Upper lobe of left lung (tissue), 6 donors: ENCODE data around the gene SRGAP2C. TPM values are rescaled to one million over a fixed set of nuclear protein-coding genes. Genes with fewer than 3 reads are reported as not detected.
"Not testable (repeated sequence)": the region's sequence is repeated elsewhere in the genome, so short reads cannot be mapped to it uniquely, and the experiment has no call there.

Experiments
- ATAC-seq, 2 donors: fragments of 200-7000 bp; cut with Tn5 transposase; one replicate each; pipeline ENCODE4 v1.9.1; 2022; ENCODE audit warnings: mild to moderate bottlenecking in 2 of 2, moderate library complexity in 2 of 2; ENCODE audit not compliant: low FRiP score in 2 of 2
- DNase-seq, 2 donors: peaks; one replicate each; pipeline ENCODE4 v3.0.0-alpha.2; 2019 to 2020
- H3K27ac ChIP-seq, 4 donors: fragments of 200-600 bp; sonication (generic); one replicate each; pipeline ENCODE4 v1.5.1; 2016 to 2019
- H3K27me3 ChIP-seq, 4 donors: fragments of 200-600 bp; sonication (generic); one replicate each; pipeline ENCODE4 v1.5.1; 2017 to 2019
- H3K36me3 ChIP-seq, 4 donors: fragments of 200-600 bp; sonication (generic); one replicate each; pipeline ENCODE4 v1.5.1; 2016 to 2019
- H3K4me1 ChIP-seq, 4 donors: fragments of 200-600 bp; sonication (generic); one replicate each; pipeline ENCODE4 v1.5.1; 2018 to 2019
- H3K4me3 ChIP-seq, 4 donors: fragments of 200-600 bp; sonication (generic); one replicate each; pipeline ENCODE4 v1.5.1; 2017 to 2019; ENCODE audit warnings: mild to moderate bottlenecking in 2 of 4, moderate library complexity in 1 of 4
- H3K9me3 ChIP-seq, 4 donors: fragments of 200-600 bp; sonication (generic); one replicate each; pipeline ENCODE4 v1.5.1; 2018 to 2019
- WGBS, 2 donors: methylation state at CpG; one replicate each; pipeline ENCODE4 v1.1.5; 2017 to 2018; 5-methylcytosine and 5-hydroxymethylcytosine counted together
- total RNA-seq, 6 donors: library from RNA; depleted of rRNA in 4 of 6; stranded (reverse); fragments of >200 nt in 4 of 6; gene quantifications; one replicate each; pipeline versions ENCODE4 v1.1.0 to v1.2.1, GENCODE V29; 2016 to 2021
- donor health status: DM: no; HTN: no; CAD: no; lungs with moderate emphysema.
- donor health status: DM: no; HTN: yes; CAD: no; lungs with severe emphysema.

The SRGAP2C gene
- total RNA-seq, 6 donors from 2014 or later = 16.0 to 37.8 (median 35.8) TPM

DNA sequence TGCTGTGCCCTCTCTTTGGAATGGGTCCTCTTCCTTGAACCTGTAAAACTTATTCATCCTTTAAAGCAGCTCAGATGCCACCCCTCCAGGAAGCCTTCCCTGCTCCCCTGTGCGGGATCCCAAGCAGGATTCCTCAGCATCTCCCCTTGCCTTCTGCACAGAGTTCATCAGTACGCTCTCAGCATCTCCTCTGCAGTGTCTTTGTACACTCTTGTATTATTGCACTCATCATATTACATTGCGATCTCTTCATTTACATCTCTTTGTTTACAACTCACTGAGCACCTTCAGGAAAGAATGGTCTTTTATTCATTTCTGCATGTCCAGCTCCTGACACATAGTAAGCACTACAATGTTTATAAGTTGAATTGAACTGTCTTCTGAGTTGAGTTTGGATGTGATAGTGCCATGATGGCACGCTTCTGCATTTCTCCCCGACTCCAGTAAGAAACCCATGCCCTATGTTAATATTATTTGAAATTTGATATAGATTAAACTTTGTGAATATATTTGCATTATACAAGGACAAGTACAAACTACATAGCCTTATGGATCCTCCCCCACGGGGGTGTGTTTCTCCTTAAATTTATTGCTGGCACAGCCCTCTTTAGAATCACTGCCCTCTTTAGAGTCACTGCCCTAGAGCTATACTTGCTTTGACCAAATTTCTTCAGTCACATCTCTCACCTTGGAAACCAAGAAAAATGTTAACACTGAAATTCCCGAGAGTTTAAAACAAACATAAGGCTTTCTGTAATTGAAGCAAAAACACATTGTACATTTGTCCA, 12.5 kb downstream of the SRGAP2C start:
- WGBS, 2 donors = 90 to 100% methylated on average over 3 of the region's 7 CpGs
- not testable (repeated sequence) for H3K4me3 ChIP-seq, H3K9me3 ChIP-seq, ATAC-seq, H3K4me1 ChIP-seq, DNase-seq, H3K27me3 ChIP-seq, H3K36me3 ChIP-seq, H3K27ac ChIP-seq

DNA sequence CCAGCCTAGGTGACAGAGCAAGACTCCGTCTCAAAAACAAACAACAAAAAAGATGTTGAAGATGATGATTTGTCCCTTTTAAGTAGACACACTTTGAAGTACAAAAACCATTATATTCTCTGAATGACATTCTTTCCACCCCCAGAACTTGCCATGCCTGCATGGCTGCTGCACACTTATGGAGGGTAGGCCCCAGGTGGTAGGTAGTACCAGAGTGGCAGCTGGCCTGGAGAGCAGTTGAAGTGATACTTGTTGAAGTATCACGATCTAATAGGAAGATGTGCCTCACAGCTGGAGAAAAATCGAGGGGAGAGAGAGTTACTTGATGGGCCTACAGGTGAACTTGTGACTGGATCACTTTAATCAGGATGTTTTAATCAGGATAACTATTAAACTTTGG, 15.0 kb downstream of the SRGAP2C start:
- ATAC-seq, H3K4me3 ChIP-seq, H3K4me1 ChIP-seq, H3K36me3 ChIP-seq, H3K9me3 ChIP-seq, H3K27me3 ChIP-seq, DNase-seq, H3K27ac ChIP-seq: not testable (repeated sequence)
- WGBS, 2 donors = 100% methylated on average over 1 of the region's 3 CpGs

DNA sequence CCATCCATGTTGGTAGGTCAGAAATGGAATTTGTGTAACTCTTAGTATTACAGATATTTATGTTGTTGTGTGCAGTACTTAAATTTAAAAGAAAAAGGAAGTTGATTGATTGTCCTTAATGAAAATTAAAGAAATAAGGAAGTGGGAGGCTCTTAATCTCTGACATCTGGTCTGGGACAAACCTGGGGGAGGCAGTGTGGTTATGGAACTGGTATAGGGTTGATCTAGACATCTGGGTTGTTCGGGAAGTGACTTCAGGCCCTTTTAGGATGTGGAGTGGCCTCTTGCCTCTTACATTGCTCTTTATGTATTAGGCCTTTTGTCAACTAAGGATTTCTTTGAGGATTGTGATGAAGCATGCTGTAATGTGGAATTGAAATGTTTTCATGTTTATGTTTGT, 15.5 kb downstream of the SRGAP2C start:
- not testable (repeated sequence) for H3K4me1 ChIP-seq, H3K27me3 ChIP-seq, DNase-seq, H3K9me3 ChIP-seq, H3K27ac ChIP-seq, H3K36me3 ChIP-seq, H3K4me3 ChIP-seq
- peak in 1 of 2 donors; percentile 64 for ATAC-seq
- no CpG with 5 or more reads among the region's 1 CpG for WGBS, 2 donors

DNA sequence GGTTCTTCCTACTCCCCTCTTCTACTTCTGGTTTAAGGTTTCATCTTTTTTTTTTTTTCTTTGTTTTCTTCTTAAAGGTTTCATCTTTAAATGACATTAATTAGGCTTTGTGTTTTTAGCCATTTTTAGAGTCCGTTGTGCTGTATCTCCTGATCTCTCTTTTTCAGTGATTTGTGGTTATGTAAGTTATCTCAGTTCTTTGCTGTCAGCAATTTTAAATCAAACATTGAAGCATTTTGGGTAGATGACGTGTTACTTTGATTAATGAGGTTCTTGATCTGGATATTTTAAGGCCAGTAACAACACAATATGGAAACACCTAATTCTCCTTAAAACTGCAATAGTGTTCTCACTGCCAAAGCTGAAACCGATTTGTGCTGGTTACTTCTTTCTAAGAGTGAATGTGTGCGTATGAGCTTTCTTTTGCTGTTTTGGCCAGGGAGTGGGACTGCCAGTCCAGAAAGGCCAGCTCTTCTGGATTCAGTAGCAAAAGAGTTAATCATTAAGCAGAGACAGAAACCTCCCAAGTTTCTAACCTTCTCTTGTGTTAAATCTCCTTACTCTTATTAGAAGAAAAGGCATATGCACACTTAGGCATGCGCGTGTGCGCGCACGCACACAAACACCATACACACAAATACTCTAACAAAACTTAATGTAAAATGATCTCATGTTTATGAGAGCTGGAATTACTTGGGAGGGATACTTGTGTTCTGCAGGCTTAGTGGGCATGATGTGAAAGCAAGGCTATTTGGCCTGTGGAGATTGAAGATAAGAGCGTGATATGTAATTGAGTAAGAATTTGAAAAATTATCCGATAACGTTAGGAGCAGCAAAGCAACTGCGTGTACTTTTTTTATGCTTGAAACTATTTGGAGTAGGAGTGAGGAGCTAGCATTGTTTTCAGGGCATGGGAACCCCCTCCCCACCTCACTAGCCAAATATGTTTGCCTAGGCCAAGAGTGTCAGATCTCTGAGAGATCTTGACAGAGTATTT, 16.5 kb downstream of the SRGAP2C start:
- not testable (repeated sequence) for H3K27me3 ChIP-seq, H3K4me1 ChIP-seq, H3K9me3 ChIP-seq, H3K27ac ChIP-seq, H3K36me3 ChIP-seq, H3K4me3 ChIP-seq
- WGBS, 2 donors = 66 to 67% methylated on average over 9 of the region's 13 CpGs
- ATAC-seq (peak; percentile 45 to 56), DNase-seq (peak in 1 of 2 donors; percentile 3)

DNA sequence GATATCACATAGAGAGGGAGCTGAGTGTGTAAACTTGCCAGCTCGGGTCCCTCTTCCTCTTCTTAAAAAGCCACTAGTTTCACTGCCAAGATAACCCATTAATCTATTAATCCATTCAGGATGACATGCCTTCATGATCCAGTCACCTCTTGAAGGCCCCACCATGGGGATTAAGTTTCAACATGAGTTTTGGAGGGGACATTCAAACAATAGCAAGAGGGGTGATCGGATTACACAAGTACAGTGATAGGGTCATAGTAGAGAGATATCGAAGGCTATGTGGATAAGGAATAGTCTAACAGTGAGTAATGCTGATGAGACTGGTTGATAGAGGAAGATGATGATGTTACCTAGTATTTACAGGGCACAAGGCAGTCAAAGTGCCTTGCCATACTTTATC, 18.2 kb downstream of the SRGAP2C start:
- not testable (repeated sequence) for H3K27ac ChIP-seq, H3K27me3 ChIP-seq, H3K9me3 ChIP-seq, DNase-seq, H3K4me3 ChIP-seq, ATAC-seq, H3K4me1 ChIP-seq, H3K36me3 ChIP-seq
- 72 to 79% methylated on average over 3 of the region's 3 CpGs for WGBS, 2 donors

DNA sequence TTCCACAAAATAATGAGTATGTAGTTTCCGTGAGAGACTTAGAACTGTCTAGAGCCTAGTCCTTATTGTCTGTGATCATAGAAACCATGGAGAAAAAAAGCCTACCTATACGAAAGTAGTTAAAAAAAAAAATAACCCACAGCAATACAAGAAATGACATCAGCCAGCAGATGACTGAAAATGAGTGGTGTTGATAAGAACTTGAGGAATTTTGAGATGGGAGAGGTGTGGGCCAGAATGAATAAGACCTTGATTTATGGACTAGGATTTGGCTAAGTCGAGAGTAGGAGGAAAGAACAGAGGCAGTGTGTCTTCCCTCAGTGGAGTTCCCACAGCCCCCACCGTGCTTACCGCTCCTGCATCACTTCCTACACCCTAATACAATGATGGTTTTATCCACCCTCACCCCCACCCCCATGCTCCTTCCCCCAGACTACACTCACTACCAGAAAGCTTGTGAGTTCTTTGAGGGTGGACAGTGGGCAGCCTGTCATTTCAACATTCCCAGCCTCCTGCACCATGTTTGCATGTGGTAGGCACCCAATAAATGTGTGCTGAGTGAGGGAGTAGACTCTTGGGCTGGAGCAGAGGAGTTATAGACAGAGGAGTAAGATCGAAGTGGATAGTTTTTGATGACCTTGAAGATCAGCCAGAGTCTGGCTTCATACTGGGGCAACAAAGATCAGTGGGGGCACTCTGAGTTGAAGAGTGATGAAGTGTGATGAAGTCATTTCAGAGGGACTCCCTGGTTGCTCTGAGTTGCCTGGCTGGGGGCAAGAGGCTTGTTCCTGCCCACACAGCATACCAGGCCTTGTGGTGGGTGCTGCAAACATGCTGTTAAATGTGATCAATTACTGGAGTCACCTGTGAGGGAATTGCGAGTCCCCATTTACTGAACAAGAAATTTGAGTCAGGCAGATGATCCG, 21.3 kb downstream of the SRGAP2C start:
- not testable (repeated sequence) for DNase-seq

DNA sequence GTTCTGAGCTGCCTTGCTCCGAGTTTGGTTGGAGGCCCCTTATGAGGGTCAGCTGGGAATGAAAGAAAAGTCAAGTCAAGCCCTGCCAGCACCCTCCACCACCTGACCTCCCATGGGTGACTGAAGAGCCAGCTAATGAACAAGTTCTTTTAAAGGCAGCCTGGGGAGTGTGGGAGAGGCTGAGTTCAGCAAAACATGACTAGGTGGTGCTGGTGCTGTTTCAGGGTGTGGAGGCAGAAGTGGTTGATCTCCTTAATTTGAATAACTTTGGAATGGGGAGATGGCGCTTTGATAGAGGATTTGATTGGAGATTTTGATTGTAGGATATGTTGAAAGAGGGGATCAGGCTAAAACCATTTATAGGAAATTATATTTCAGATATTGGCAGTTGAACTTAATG, 22.6 kb downstream of the SRGAP2C start:
- H3K27ac ChIP-seq, H3K27me3 ChIP-seq, ATAC-seq, H3K4me3 ChIP-seq, DNase-seq, H3K9me3 ChIP-seq, H3K36me3 ChIP-seq, H3K4me1 ChIP-seq: not testable (repeated sequence)
- 100% methylated on average over 1 of the region's 2 CpGs for WGBS, 2 donors

More for the DNA sequence above, 21.3 kb downstream of the SRGAP2C start:
- not testable (repeated sequence) for H3K4me1 ChIP-seq, H3K27ac ChIP-seq, H3K36me3 ChIP-seq, H3K9me3 ChIP-seq, H3K4me3 ChIP-seq, H3K27me3 ChIP-seq
- ATAC-seq = peak in 1 of 2 donors; percentile 41
- 93% methylated on average over 1 of the region's 8 CpGs for WGBS, 2 donors

DNA sequence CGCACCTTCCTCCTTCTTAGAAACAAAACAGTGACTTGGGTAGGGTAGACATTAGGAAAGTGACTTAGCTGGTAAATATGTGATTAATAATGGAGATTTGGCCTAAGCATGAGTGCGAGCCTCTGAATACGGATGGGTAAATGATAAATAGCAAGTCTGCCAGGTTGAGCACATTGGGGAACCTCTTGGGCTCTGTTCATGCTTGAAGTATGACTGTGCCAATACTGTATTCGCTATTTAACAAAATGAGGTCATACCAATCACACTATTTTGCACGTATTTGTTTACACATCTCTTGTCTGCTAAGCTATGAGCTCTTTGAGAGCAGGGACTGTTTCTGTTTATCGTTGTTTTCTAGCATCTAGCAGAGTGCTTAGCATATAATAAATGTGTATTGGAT, 23.6 kb downstream of the SRGAP2C start:
- H3K36me3 ChIP-seq, H3K9me3 ChIP-seq, H3K4me3 ChIP-seq, H3K4me1 ChIP-seq, DNase-seq, ATAC-seq, H3K27me3 ChIP-seq, H3K27ac ChIP-seq: not testable (repeated sequence)
- 84 to 94% methylated on average over 5 of the region's 6 CpGs for WGBS, 2 donors

DNA sequence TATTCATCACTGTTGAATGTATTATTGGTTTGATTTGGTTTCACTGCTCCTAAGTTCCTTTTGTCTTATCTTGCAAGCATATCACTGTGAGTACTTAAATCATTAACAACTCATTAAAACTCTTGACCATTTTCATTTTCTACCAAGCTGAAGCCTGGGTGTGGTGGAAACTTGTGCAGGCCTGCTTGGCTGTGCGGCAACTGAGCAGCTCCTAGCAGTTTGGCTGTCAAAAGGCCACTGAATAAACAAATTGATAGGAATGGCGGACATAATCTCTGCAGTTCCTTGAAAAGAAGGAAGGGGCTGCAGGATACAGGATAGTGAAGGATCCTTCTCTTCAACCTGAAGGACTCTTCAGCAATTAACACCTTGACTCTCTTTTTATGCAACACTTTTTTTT, 26.0 kb downstream of the SRGAP2C start:
- not testable (repeated sequence) for H3K36me3 ChIP-seq, H3K4me3 ChIP-seq, H3K4me1 ChIP-seq, DNase-seq, ATAC-seq, H3K27ac ChIP-seq, H3K27me3 ChIP-seq, H3K9me3 ChIP-seq
- WGBS, 2 donors = 52 to 60% methylated on average over 1 to 2 of the region's 2 CpGs

DNA sequence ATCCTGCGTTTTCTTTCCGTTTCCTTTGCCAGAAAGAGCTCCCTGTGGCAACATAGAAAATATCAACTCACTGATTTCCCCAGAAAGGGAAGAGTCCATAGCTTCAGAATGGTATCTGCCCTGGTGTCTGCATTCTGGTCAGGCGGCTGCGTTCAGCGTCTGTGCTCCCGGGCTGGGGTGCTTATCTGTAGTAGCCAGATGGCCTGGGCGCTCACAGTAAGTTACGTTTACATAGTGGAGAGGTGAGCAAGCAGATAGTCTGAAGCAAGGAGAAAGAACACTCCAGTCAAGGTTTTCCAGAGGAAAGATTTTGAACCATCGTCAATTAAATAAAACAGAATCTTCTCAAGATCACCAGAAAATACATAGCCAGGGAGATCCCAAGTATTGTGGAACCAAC, 28.7 kb downstream of the SRGAP2C start:
- ATAC-seq, H3K36me3 ChIP-seq, H3K27me3 ChIP-seq, H3K4me3 ChIP-seq, DNase-seq, H3K4me1 ChIP-seq, H3K9me3 ChIP-seq, H3K27ac ChIP-seq: not testable (repeated sequence)
- 85 to 87% methylated on average over 3 of the region's 9 CpGs for WGBS, 2 donors

DNA sequence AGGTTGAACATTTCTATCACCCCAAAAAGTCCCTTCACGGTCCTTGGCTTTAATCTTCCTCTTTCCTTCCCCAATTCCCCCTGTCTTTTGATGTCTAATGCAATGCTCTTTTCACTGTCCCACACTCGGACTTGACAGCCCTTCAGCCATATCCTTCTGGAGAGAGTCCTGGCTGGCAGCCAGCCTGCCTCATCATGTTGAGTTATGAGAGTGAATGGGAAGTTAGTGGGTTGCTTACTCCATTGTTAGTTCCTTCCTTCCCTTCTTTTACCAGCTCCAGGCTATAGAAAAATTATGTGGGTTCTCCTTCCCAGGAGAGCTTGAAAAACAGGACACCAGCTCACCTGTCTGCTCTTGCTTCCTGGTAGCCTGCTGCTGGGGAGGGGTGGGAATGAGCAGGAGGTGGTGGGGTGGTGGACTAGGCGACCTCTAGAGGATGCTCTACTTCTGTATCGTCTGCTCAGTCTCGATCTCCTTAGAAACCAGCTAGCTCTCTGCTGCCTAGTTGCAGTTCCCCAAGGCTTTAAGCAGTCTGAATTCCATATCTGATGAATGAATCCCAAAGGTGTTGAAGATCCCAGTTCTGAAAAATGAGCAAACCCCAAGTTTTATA, 29.9 kb downstream of the SRGAP2C start:
- peak; percentile 57 to 68 for ATAC-seq
- H3K27ac ChIP-seq, DNase-seq, H3K9me3 ChIP-seq, H3K27me3 ChIP-seq, H3K4me3 ChIP-seq, H3K36me3 ChIP-seq, H3K4me1 ChIP-seq: not testable (repeated sequence)
- WGBS, 2 donors = no CpG with 5 or more reads among the region's 5 CpGs
